ENCODE measurements around the gene EML4.

EML4 gene

GRCh38 chr2:42353792-42354429 is 184.8 kb downstream of the EML4 start:
- TF ChIP-seq, protein P1, sequence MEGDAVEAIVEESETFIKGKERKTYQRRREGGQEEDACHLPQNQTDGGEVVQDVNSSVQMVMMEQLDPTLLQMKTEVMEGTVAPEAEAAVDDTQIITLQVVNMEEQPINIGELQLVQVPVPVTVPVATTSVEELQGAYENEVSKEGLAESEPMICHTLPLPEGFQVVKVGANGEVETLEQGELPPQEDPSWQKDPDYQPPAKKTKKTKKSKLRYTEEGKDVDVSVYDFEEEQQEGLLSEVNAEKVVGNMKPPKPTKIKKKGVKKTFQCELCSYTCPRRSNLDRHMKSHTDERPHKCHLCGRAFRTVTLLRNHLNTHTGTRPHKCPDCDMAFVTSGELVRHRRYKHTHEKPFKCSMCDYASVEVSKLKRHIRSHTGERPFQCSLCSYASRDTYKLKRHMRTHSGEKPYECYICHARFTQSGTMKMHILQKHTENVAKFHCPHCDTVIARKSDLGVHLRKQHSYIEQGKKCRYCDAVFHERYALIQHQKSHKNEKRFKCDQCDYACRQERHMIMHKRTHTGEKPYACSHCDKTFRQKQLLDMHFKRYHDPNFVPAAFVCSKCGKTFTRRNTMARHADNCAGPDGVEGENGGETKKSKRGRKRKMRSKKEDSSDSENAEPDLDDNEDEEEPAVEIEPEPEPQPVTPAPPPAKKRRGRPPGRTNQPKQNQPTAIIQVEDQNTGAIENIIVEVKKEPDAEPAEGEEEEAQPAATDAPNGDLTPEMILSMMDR (IDR thresholded peaks at IDR 0.05), result no peak

GRCh38 chr2:42359304-42359964 is 190.3 kb downstream of the EML4 start:
- TF ChIP-seq, protein P1 (IDR thresholded peaks at IDR 0.05), result no peak

DNA sequence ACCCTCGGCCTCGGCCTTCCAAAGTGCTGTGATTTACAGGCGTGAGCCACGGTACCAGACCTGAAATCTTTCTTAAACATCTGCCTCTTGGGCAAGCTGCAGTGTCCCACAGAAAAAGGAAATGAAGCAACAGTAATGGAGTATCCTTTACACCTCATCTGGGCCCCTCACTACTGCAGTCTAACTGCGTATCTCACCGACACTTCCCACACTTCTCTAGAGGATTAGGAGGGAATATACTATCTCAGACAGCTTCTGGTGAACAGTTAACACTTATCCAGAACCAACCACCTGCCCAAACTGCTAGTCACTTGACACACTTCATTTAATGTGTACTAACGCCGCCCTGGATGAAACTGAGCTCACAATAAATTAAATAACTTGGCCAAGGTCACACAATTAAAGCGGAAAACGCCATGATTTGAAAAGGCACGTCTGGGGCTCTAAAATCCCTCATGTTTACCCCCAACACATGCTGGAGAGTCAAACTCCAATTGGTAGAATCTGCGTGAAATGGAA is 190.9 kb downstream of the EML4 start:
- TF ChIP-seq, protein P1 (IDR thresholded peaks at IDR 0.05), result no peak

DNA sequence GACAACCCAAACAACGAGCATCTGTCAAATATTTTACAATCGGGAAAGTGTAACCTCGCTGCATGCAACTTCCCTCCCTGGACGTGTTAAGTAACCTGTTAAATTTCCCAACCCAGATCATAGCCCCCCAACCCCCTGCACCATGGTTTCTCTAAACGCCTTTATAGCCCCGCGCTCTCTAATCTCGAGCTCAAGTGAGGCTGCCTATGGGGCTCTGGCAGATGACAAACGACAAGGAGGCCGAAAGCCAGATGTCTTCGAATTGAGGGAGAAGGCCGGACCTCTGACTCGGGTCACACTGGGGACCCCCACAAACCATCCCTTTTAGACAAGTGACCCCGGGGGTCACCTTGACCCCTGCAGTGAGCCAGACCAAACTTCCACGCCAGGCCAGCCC is 191.3 kb downstream of the EML4 start:
- TF ChIP-seq, protein P1 (IDR thresholded peaks at IDR 0.05), result no peak

- TF ChIP-seq, protein P1 (IDR thresholded peaks at IDR 0.05), result no peak
Measured at GRCh38 chr2:42360890-42361727, 192.0 kb downstream of the EML4 start, which contains the start of gene COX7A2L. COX7A2L (minus strand) TSS chr2:42361217; CDS start chr2:42361161, 56 bp downstream.

GRCh38 chr2:42361728-42362283 is 192.7 kb downstream of the EML4 start:
- TF ChIP-seq, protein P1 (IDR thresholded peaks at IDR 0.05), result no peak

GRCh38 chr2:42363413-42363812 is 194.3 kb downstream of the EML4 start:
- TF ChIP-seq, protein P1 (IDR thresholded peaks at IDR 0.05), result no peak
